ENCODE data around the gene PRRC1.
A peak's percentile ranks its signal among the peaks of the same experiment; 100 is the strongest.
"Not testable (repeated sequence)": the region's sequence is repeated elsewhere in the genome, so short reads cannot be mapped to it uniquely, and the experiment has no call there.

Gene PRRC1

GRCh38 chr5:127568166-127568565 is 50.7 kb downstream of the PRRC1 start:
- DNase-seq (ENCODE audit: low read depth): no peak
- no peak overlapping the region for H3K4me3 ChIP-seq (ENCODE audit: low read length)
- TF ChIP-seq, protein P1, sequence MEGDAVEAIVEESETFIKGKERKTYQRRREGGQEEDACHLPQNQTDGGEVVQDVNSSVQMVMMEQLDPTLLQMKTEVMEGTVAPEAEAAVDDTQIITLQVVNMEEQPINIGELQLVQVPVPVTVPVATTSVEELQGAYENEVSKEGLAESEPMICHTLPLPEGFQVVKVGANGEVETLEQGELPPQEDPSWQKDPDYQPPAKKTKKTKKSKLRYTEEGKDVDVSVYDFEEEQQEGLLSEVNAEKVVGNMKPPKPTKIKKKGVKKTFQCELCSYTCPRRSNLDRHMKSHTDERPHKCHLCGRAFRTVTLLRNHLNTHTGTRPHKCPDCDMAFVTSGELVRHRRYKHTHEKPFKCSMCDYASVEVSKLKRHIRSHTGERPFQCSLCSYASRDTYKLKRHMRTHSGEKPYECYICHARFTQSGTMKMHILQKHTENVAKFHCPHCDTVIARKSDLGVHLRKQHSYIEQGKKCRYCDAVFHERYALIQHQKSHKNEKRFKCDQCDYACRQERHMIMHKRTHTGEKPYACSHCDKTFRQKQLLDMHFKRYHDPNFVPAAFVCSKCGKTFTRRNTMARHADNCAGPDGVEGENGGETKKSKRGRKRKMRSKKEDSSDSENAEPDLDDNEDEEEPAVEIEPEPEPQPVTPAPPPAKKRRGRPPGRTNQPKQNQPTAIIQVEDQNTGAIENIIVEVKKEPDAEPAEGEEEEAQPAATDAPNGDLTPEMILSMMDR (conservative IDR thresholded peaks at IDR 0.05; ENCODE audit: low read length): no peak

DNA sequence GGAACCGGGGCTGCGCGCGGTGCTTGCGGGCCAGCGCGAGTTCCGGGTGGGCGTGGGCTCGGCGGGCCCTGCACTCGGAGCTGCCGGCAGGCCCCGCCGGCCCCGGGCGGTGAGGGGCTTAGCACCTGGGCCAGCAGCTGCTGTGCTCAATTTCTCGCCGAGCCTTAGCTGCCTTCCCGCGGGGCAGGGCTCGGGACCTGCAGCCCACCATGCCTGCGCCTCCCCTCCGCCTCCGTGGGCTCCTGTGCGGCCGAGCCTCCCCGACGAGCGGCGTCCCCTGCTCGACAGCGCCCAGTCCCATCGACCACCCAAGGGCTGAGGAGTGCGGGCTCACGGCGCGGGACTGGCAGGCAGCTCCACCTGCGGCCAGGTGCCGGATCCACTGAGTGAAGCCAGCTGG is 52.0 kb downstream of the PRRC1 start:
- H3K4me3 ChIP-seq (ENCODE audit: low read length): not testable (repeated sequence)

GRCh38 chr5:127571314-127572131 is 54.1 kb downstream of the PRRC1 start:
- H3K4me3 ChIP-seq (ENCODE audit: low read length): no peak overlapping the region
- TF ChIP-seq, protein P1 (conservative IDR thresholded peaks at IDR 0.05; ENCODE audit: low read length): no peak
- DNase-seq (ENCODE audit: low read depth): no peak

More for the DNA sequence above, 52.0 kb downstream of the PRRC1 start:
- DNase-seq (ENCODE audit: low read depth): not testable (repeated sequence)

- TF ChIP-seq, protein P1 (conservative IDR thresholded peaks at IDR 0.05; ENCODE audit: low read length): no peak; the same call in 1 of the 2 replicates
- DNase-seq (ENCODE audit: low read depth): peak; percentile 6
- H3K4me3 ChIP-seq (ENCODE audit: low read length): no peak overlapping the region
Measured at GRCh38 chr5:127572930-127573329, 55.5 kb downstream of the PRRC1 start.

GRCh38 chr5:127574852-127575679 is 57.6 kb downstream of the PRRC1 start:
- H3K4me3 ChIP-seq (ENCODE audit: low read length): no peak overlapping the region
- DNase-seq (ENCODE audit: low read depth): no peak
- TF ChIP-seq, protein P1 (conservative IDR thresholded peaks at IDR 0.05; ENCODE audit: low read length): no peak

DNA sequence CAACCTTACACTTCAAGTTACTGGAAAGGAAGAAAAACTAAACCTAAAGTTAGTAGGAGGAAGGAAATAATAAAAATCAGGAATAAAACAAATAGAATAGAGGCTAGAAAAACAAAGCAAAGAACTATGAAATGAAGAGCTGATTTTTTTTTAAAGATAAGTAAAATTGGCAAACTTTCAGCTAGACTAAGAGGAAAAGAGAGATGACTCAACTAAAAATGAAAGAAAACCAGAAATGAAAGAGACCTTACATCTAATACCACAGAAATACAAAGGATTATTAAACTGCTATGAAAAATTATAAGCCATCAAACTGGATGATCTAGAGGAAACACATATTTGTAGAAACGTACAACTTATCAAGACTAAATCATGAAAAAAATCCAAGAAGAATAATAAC is 60.0 kb downstream of the PRRC1 start:
- no peak for DNase-seq (ENCODE audit: low read depth)
- no peak overlapping the region for H3K4me3 ChIP-seq (ENCODE audit: low read length)
- TF ChIP-seq, protein P1 (conservative IDR thresholded peaks at IDR 0.05; ENCODE audit: low read length): no peak

GRCh38 chr5:127580731-127581130 is 63.3 kb downstream of the PRRC1 start:
- DNase-seq (ENCODE audit: low read depth): no peak
- H3K4me3 ChIP-seq (ENCODE audit: low read length): no peak overlapping the region
- TF ChIP-seq, protein P1 (conservative IDR thresholded peaks at IDR 0.05; ENCODE audit: low read length): no peak

Measured in AG10803 (cell line).